ENCODE results near the gene MRTO4. TPM values are rescaled to one million over a fixed set of nuclear protein-coding genes. Genes with fewer than 3 reads are reported as not detected.

Gene MRTO4
- total and polyA plus RNA-seq, 9 of the 15 experiments (the other 6 are each of a cell fraction or from before 2014, with no cell fraction given), result 62.0 to 173 (median 146) TPM

GRCh38 chr1:19209990-19210771 lies 41.4 kb upstream of the MRTO4 start, which contains the start of gene UBR4 (continued):
- TF ChIP-seq NFE2 (IDR thresholded peaks at IDR 0.05; ENCODE audit: low read depth), result no peak
- peak; percentile 35; the same call in 1 of the 2 replicates for TF ChIP-seq PHF21A (IDR thresholded peaks at IDR 0.05; ENCODE audit: borderline replicate concordance, low read depth)
- TF ChIP-seq FIP1L1 (IDR thresholded peaks at IDR 0.05; ENCODE audit: low read depth, low read length, poor library complexity, severe bottlenecking), result peak; percentile 95
- peak; percentile 36; the same call in 1 of the 2 replicates for TF ChIP-seq GTF2A2 (tag; IDR thresholded peaks at IDR 0.05)
- peak; percentile 38 for TF ChIP-seq TAF7 (tag; IDR thresholded peaks at IDR 0.05)
- TF ChIP-seq ATF1 (CRISPR knock-in tag; IDR thresholded peaks at IDR 0.05), result peak; percentile 100
- TF ChIP-seq ATF1 (tag; IDR thresholded peaks at IDR 0.05), result peak; percentile 100
- TF ChIP-seq BRD9 (IDR thresholded peaks at IDR 0.05; ENCODE audit: low read depth, partially characterized antibody), result no peak
- TF ChIP-seq NR2C2 (CRISPR knock-in tag; IDR thresholded peaks at IDR 0.05), result peak; percentile 98
- TF ChIP-seq NR2C2 (tag; IDR thresholded peaks at IDR 0.05), result peak; percentile 99
- TF ChIP-seq RBM22 (IDR thresholded peaks at IDR 0.05; ENCODE audit: low read depth, low read length, poor library complexity, severe bottlenecking), result peak; percentile 73
- TF ChIP-seq RNF219 (CRISPR knock-in tag; IDR thresholded peaks at IDR 0.05), result 0 out of 2 replicates have a peak, but pooled peaks have one; percentile 50
- peak; percentile 89 for TF ChIP-seq CCNT2 (IDR thresholded peaks at IDR 0.05; ENCODE audit: borderline replicate concordance, extremely low read depth, insufficient read length, low read depth, low read length)
- peak; percentile 91 for TF ChIP-seq POLR2H (tag; IDR thresholded peaks at IDR 0.05; ENCODE audit: low read depth)
- no peak for TF ChIP-seq TSC22D4 (tag; IDR thresholded peaks at IDR 0.05)
- TF ChIP-seq KAT2B (IDR thresholded peaks at IDR 0.05; ENCODE audit: low read depth, low read length), result no peak
- peak; percentile 99 for TF ChIP-seq RBBP5 (IDR thresholded peaks at IDR 0.05; ENCODE audit: borderline replicate concordance, insufficient read depth, low read length, poor library complexity, severe bottlenecking)
- TF ChIP-seq CEBPZ (IDR thresholded peaks at IDR 0.05; ENCODE audit: borderline replicate concordance, low read depth, low read length), result no peak
- no peak for TF ChIP-seq HINFP (tag; conservative IDR thresholded peaks at IDR 0.05; ENCODE audit: low read depth)

Measured in K562 (cell line).